Measurements from ENCODE around the gene CELF1. TPM values are rescaled to one million over a fixed set of nuclear protein-coding genes. Genes with fewer than 3 reads are reported as not detected.
A peak's percentile ranks its signal among the peaks of the same experiment; 100 is the strongest.

The CELF1 gene
- total and polyA plus RNA-seq, 2 experiments from 2014 or later, result 59.1 to 84.6 TPM

- Histone ChIP-seq H2AFZ (no peak overlapping the region), H3K79me2 (peaks cover 52% of the 10 kb centered on the region), H3K27me3 (no peaks in the 10 kb centered on the region), H3K4me1 (ENCODE audit: insufficient read depth) (peaks cover 14% of the 10 kb centered on the region), H3K36me3 (replicated peaks; ENCODE audit: insufficient read depth, low read depth) (peaks cover 6% of the 10 kb centered on the region), H3K4me3 (no peak overlapping the region), H3K4me2 (no peak overlapping the region), H4K20me1 (ENCODE audit: insufficient read depth, poor library complexity, severe bottlenecking) (peaks cover 11% of the 10 kb centered on the region), H3K9me3 (ENCODE audit: low read depth) (no peaks in the 10 kb centered on the region), H3K27ac (peak overlapping the region; percentile 40), H3K9me2 (replicated peaks; ENCODE audit: insufficient read depth) (no peaks in the 10 kb centered on the region)
- DNase-seq (ENCODE audit: low spot score), result no peak
- TF ChIP-seq EZH2 (IDR thresholded peaks at IDR 0.05; ENCODE audit: borderline replicate concordance) (no peak), EZH2phosphoT487 (IDR thresholded peaks at IDR 0.05; ENCODE audit: low read depth, severe bottlenecking, unreplicated experiment) (no peak)
- TF ChIP-seq, protein P1, sequence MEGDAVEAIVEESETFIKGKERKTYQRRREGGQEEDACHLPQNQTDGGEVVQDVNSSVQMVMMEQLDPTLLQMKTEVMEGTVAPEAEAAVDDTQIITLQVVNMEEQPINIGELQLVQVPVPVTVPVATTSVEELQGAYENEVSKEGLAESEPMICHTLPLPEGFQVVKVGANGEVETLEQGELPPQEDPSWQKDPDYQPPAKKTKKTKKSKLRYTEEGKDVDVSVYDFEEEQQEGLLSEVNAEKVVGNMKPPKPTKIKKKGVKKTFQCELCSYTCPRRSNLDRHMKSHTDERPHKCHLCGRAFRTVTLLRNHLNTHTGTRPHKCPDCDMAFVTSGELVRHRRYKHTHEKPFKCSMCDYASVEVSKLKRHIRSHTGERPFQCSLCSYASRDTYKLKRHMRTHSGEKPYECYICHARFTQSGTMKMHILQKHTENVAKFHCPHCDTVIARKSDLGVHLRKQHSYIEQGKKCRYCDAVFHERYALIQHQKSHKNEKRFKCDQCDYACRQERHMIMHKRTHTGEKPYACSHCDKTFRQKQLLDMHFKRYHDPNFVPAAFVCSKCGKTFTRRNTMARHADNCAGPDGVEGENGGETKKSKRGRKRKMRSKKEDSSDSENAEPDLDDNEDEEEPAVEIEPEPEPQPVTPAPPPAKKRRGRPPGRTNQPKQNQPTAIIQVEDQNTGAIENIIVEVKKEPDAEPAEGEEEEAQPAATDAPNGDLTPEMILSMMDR (IDR thresholded peaks at IDR 0.05; ENCODE audit: poor library complexity), result no peak
- 61% methylated on average over 3 of the region's 3 CpGs for WGBS (ENCODE audit: low lambda C conversion rate, missing lambda C conversion rate)
Observed at GRCh38 chr11:47488111-47488510, 64.8 kb downstream of the CELF1 start.

GRCh38 chr11:47487421-47487820, 65.5 kb downstream of the CELF1 start:
- Histone ChIP-seq H3K27ac (no peak overlapping the region), H3K4me1 (ENCODE audit: insufficient read depth) (peaks cover 14% of the 10 kb centered on the region), H4K20me1 (ENCODE audit: insufficient read depth, poor library complexity, severe bottlenecking) (peaks cover 11% of the 10 kb centered on the region), H3K4me3 (no peak overlapping the region), H3K36me3 (replicated peaks; ENCODE audit: insufficient read depth, low read depth) (peaks cover 9% of the 10 kb centered on the region), H3K9me3 (ENCODE audit: low read depth) (no peaks in the 10 kb centered on the region), H3K79me2 (peaks cover 45% of the 10 kb centered on the region), H3K27me3 (no peaks in the 10 kb centered on the region), H3K9me2 (replicated peaks; ENCODE audit: insufficient read depth) (no peaks in the 10 kb centered on the region), H3K4me2 (no peak overlapping the region), H2AFZ (no peak overlapping the region)
- no peak for DNase-seq (ENCODE audit: low spot score)
- TF ChIP-seq, protein P1 (IDR thresholded peaks at IDR 0.05; ENCODE audit: poor library complexity), result no peak
- TF ChIP-seq EZH2 (IDR thresholded peaks at IDR 0.05; ENCODE audit: borderline replicate concordance), result no peak
- TF ChIP-seq EZH2phosphoT487 (IDR thresholded peaks at IDR 0.05; ENCODE audit: low read depth, severe bottlenecking, unreplicated experiment), result no peak
- 98% methylated on average over 2 of the region's 2 CpGs for WGBS (ENCODE audit: low lambda C conversion rate, missing lambda C conversion rate)

- no peaks in the 10 kb centered on the region for H3K9me3 ChIP-seq (ENCODE audit: low read depth)
- no peak overlapping the region for H3K4me3 ChIP-seq
- H4K20me1 ChIP-seq (ENCODE audit: insufficient read depth, poor library complexity, severe bottlenecking), result peaks cover 2% of the 10 kb centered on the region
- 95% methylated on average over 7 of the region's 7 CpGs for WGBS (ENCODE audit: low lambda C conversion rate, missing lambda C conversion rate)
- peaks cover 14% of the 10 kb centered on the region for H3K36me3 ChIP-seq (replicated peaks; ENCODE audit: insufficient read depth, low read depth)
- H3K9me2 ChIP-seq (replicated peaks; ENCODE audit: insufficient read depth), result no peaks in the 10 kb centered on the region
- H3K4me2 ChIP-seq, result no peak overlapping the region
- no peak overlapping the region for H3K27ac ChIP-seq
- DNase-seq (ENCODE audit: low spot score), result no peak
- H3K4me1 ChIP-seq (ENCODE audit: insufficient read depth), result peaks cover 14% of the 10 kb centered on the region
- peaks cover 33% of the 10 kb centered on the region for H3K79me2 ChIP-seq
- H2AFZ ChIP-seq, result no peak overlapping the region
- TF ChIP-seq, protein P1 (IDR thresholded peaks at IDR 0.05; ENCODE audit: poor library complexity), result no peak
- TF ChIP-seq EZH2phosphoT487 (IDR thresholded peaks at IDR 0.05; ENCODE audit: low read depth, severe bottlenecking, unreplicated experiment), result no peak
- no peak for TF ChIP-seq EZH2 (IDR thresholded peaks at IDR 0.05; ENCODE audit: borderline replicate concordance)
- no peaks in the 10 kb centered on the region for H3K27me3 ChIP-seq
Observed at GRCh38 chr11:47485107-47485506, 67.8 kb downstream of the CELF1 start.

DNA sequence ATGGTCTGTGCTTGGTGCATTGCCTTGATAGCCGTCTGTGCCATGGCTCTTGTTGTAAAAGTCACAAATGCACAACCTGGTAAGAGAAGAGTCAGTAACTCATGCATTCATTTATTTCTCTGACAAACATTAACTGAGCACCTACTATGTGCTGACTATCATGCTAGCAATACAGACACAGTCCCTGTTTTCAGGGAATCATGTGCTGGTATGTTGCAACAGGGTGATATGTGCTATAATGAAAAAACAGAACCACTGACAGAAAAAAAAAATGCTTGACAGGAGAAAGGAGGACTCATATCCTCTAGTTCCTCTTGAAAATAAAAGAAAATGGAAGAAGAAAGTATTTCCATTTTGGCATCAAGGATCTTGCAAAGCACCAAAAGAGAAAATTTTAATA, 69.5 kb downstream of the CELF1 start:
- peaks cover 16% of the 10 kb centered on the region for H3K36me3 ChIP-seq (replicated peaks; ENCODE audit: insufficient read depth, low read depth)
- WGBS (ENCODE audit: low lambda C conversion rate, missing lambda C conversion rate), result 91% methylated on average over 1 of the region's 1 CpG
- no peak for DNase-seq (ENCODE audit: low spot score)

More for the DNA sequence above, 69.5 kb downstream of the CELF1 start:
- peaks cover 26% of the 10 kb centered on the region for H3K79me2 ChIP-seq
- H3K27me3 ChIP-seq, result no peaks in the 10 kb centered on the region
- H3K4me2 ChIP-seq, result no peak overlapping the region
- H3K4me1 ChIP-seq (ENCODE audit: insufficient read depth), result peaks cover 6% of the 10 kb centered on the region
- H4K20me1 ChIP-seq (ENCODE audit: insufficient read depth, poor library complexity, severe bottlenecking), result no peaks in the 10 kb centered on the region
- H3K9me2 ChIP-seq (replicated peaks; ENCODE audit: insufficient read depth), result no peaks in the 10 kb centered on the region
- no peak overlapping the region for H3K27ac ChIP-seq
- TF ChIP-seq EZH2phosphoT487 (IDR thresholded peaks at IDR 0.05; ENCODE audit: low read depth, severe bottlenecking, unreplicated experiment), result no peak
- TF ChIP-seq EZH2 (IDR thresholded peaks at IDR 0.05; ENCODE audit: borderline replicate concordance), result no peak
- TF ChIP-seq, protein P1 (IDR thresholded peaks at IDR 0.05; ENCODE audit: poor library complexity), result no peak
- no peak overlapping the region for H2AFZ ChIP-seq
- no peaks in the 10 kb centered on the region for H3K9me3 ChIP-seq (ENCODE audit: low read depth)
- H3K4me3 ChIP-seq, result no peak overlapping the region

Data from hepatocyte (in vitro differentiated cells).